Vagina (tissue), 2 donors: Measurements from ENCODE around the gene PSMD6. TPM values are rescaled to one million over a fixed set of nuclear protein-coding genes. Genes with fewer than 3 reads are reported as not detected.

Experiments used
- DNase-seq, 2 donors: peaks; one replicate each; pipeline ENCODE4 v3.0.0-alpha.2; 2017; ENCODE audit errors: extremely low spot score in 2 of 2
- H3K27ac ChIP-seq: fragments of 200-600 bp; sonication (generic); one replicate; pipeline ENCODE4 v1.5.1; 2019
- H3K27me3 ChIP-seq: fragments of 200-600 bp; sonication (generic); one replicate; pipeline ENCODE4 v1.5.1; 2019
- H3K36me3 ChIP-seq, 2 donors: fragments of 200-600 bp; sonication (generic); one replicate each; pipeline ENCODE4 v1.5.1; 2017 to 2019
- H3K4me1 ChIP-seq: fragments of 200-600 bp; sonication (generic); one replicate; pipeline ENCODE4 v1.5.1; 2019
- H3K4me3 ChIP-seq, 2 donors: fragments of 200-600 bp; sonication (generic); 1 replicate in 1 of 2; 2 replicates in 1 of 2; pipeline ENCODE4 v1.5.1; 2016 to 2019
- H3K9me3 ChIP-seq: fragments of 200-600 bp; sonication (generic); one replicate; pipeline ENCODE4 v1.5.1; 2019
- CTCF ChIP-seq, 3 experiments: fragments of 450-650 bp in 2 of 3; fragments of 200-600 bp in 1 of 3; sonication (generic) in 1 of 3; IDR thresholded peaks; one replicate each; pipeline ENCODE4 v1.5.1; 2017 to 2019; ENCODE audit warnings: antibody characterized with exemption in 3 of 3, mild to moderate bottlenecking in 2 of 3, moderate library complexity in 2 of 3
- POLR2A ChIP-seq, 2 donors: fragments of 450-650 bp; IDR thresholded peaks; one replicate each; pipeline ENCODE4 v1.6.1; 2017; ENCODE audit warnings: antibody characterized with exemption in 2 of 2, mild to moderate bottlenecking in 2 of 2, moderate library complexity in 2 of 2
- POLR2AphosphoS5 ChIP-seq, 2 donors: sonication (generic); formaldehyde crosslinking; IDR thresholded peaks; one replicate each; pipeline ENCODE4 v1.9.0; 2017; ENCODE audit warnings: antibody characterized with exemption in 2 of 2, mild to moderate bottlenecking in 2 of 2, low read depth in 1 of 2; ENCODE audit not compliant: insufficient read depth in 1 of 2
- intact Hi-C: fragments of 100-400 bp; cut with DNase I; formaldehyde crosslinking; loops from one replicate; pipeline ENCODE4 v1.15.1; 2023
- small RNA-seq: library from RNA; depleted of rRNA; stranded (forward); fragments of <200 nt; gene quantifications from one replicate; pipeline ENCODE3, GENCODE V24; 2016
- total RNA-seq: library from RNA; depleted of rRNA; stranded (reverse); fragments of >200 nt; gene quantifications from one replicate; pipeline ENCODE4 v1.2.3, GENCODE V29; 2016

PSMD6 gene
- total RNA-seq, 1 donor from 2014 or later: 50.3 TPM

GRCh38 chr3:63966007-63966406 lies 57.3 kb downstream of the PSMD6 start:
- no peaks in the 10 kb centered on the region for H3K9me3 ChIP-seq
- DNase-seq: no peak
- H3K4me3 ChIP-seq: no peak overlapping the region
- H3K36me3 ChIP-seq: no peaks in the 10 kb centered on the region
- peaks cover 68% of the 10 kb centered on the region for H3K4me1 ChIP-seq
- no peaks in the 10 kb centered on the region for H3K27me3 ChIP-seq
- intact Hi-C loops: no loop called here
- H3K27ac ChIP-seq: no peak overlapping the region
- TF ChIP-seq POLR2A (IDR thresholded peaks at IDR 0.05) (no peak), POLR2AphosphoS5 (IDR thresholded peaks at IDR 0.05; ENCODE audit: insufficient read depth in 1 of 2, low read depth in 1 of 2) (no peak), CTCF (IDR thresholded peaks at IDR 0.05) (no peak)

GRCh38 chr3:63964681-63965485 lies 58.4 kb downstream of the PSMD6 start:
- intact Hi-C loops: no loop called here
- no peaks in the 10 kb centered on the region for H3K9me3 ChIP-seq
- DNase-seq: no peak
- H3K4me1 ChIP-seq: peaks cover 68% of the 10 kb centered on the region
- no peaks in the 10 kb centered on the region for H3K27me3 ChIP-seq
- no peak overlapping the region for H3K4me3 ChIP-seq
- TF ChIP-seq POLR2AphosphoS5 (IDR thresholded peaks at IDR 0.05; ENCODE audit: insufficient read depth in 1 of 2, low read depth in 1 of 2): peak in 1 of 2 donors; percentile 10
- no peak for TF ChIP-seq POLR2A (IDR thresholded peaks at IDR 0.05)
- TF ChIP-seq CTCF (IDR thresholded peaks at IDR 0.05): no peak
- H3K27ac ChIP-seq: no peak overlapping the region
- no peaks in the 10 kb centered on the region for H3K36me3 ChIP-seq

- no peaks in the 10 kb centered on the region for H3K9me3 ChIP-seq
- peaks cover 69% of the 10 kb centered on the region for H3K4me1 ChIP-seq
- no peak for TF ChIP-seq POLR2A (IDR thresholded peaks at IDR 0.05)
- no peak for TF ChIP-seq CTCF (IDR thresholded peaks at IDR 0.05)
- TF ChIP-seq POLR2AphosphoS5 (IDR thresholded peaks at IDR 0.05; ENCODE audit: insufficient read depth in 1 of 2, low read depth in 1 of 2): no peak
- H3K27me3 ChIP-seq: no peaks in the 10 kb centered on the region
- no peak overlapping the region for H3K4me3 ChIP-seq
- DNase-seq: no peak
- intact Hi-C loops: no loop called here
- H3K36me3 ChIP-seq: no peaks in the 10 kb centered on the region
- no peak overlapping the region for H3K27ac ChIP-seq
These were observed 59.8 kb downstream of the PSMD6 start for GRCh38 chr3:63963496-63963895.

GRCh38 chr3:63961891-63962290 lies 61.4 kb downstream of the PSMD6 start:
- Histone ChIP-seq H3K27me3 (no peaks in the 10 kb centered on the region), H3K36me3 (no peaks in the 10 kb centered on the region), H3K4me3 (no peak overlapping the region), H3K27ac (no peak overlapping the region), H3K9me3 (no peaks in the 10 kb centered on the region), H3K4me1 (peaks cover 57% of the 10 kb centered on the region)
- no peak for DNase-seq
- intact Hi-C loops: no loop called here
- TF ChIP-seq CTCF (IDR thresholded peaks at IDR 0.05) (peak; percentile 46 to 56 (median 55)), POLR2AphosphoS5 (IDR thresholded peaks at IDR 0.05; ENCODE audit: insufficient read depth in 1 of 2, low read depth in 1 of 2) (no peak)

Small RNA genes within 50 kb of the gene (small RNA-seq; reads per million reads assigned to genes)
- not detected for gene RF00012

Other genes with a start within 250 kb of the PSMD6 start
- not detected for gene C3orf49, start 204.2 kb downstream of the PSMD6 start, total RNA-seq
- 54.8 TPM for gene THOC7, start 159.7 kb downstream of the PSMD6 start, total RNA-seq
- 43.2 TPM for gene ATXN7, start 159.6 kb downstream of the PSMD6 start, total RNA-seq
- gene SCAANT1, start 111.1 kb downstream of the PSMD6 start, total RNA-seq: not detected
- gene PRICKLE2, start 202.0 kb upstream of the PSMD6 start, total RNA-seq: 39.3 TPM